ENCODE data around the gene NTM. TPM values are rescaled to one million over a fixed set of nuclear protein-coding genes. Genes with fewer than 3 reads are reported as not detected.

NTM gene
- total RNA-seq, 1 donor from 2014 or later = 92.1 TPM

GRCh38 chr11:131549770-131550169 is 179.4 kb downstream of the NTM start:
- Mint-ChIP-seq H3K9me3 (ENCODE audit: low read depth) (no peaks in the 10 kb centered on the region), H3K27me3 (ENCODE audit: low read depth) (peaks cover 48% of the 10 kb centered on the region), H3K4me3 (ENCODE audit: unreplicated experiment) (no peak overlapping the region), H3K36me3 (ENCODE audit: low read depth) (no peaks in the 10 kb centered on the region), H3K4me1 (ENCODE audit: low read depth) (peaks cover 2% of the 10 kb centered on the region), H3K27ac (ENCODE audit: unreplicated experiment) (no peak overlapping the region)
- TF ChIP-seq, protein P1, sequence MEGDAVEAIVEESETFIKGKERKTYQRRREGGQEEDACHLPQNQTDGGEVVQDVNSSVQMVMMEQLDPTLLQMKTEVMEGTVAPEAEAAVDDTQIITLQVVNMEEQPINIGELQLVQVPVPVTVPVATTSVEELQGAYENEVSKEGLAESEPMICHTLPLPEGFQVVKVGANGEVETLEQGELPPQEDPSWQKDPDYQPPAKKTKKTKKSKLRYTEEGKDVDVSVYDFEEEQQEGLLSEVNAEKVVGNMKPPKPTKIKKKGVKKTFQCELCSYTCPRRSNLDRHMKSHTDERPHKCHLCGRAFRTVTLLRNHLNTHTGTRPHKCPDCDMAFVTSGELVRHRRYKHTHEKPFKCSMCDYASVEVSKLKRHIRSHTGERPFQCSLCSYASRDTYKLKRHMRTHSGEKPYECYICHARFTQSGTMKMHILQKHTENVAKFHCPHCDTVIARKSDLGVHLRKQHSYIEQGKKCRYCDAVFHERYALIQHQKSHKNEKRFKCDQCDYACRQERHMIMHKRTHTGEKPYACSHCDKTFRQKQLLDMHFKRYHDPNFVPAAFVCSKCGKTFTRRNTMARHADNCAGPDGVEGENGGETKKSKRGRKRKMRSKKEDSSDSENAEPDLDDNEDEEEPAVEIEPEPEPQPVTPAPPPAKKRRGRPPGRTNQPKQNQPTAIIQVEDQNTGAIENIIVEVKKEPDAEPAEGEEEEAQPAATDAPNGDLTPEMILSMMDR (IDR thresholded peaks at IDR 0.05) = no peak
- no peak for DNase-seq (ENCODE audit: low spot score)

GRCh38 chr11:131560287-131560686 is 189.9 kb downstream of the NTM start:
- H3K4me1 Mint-ChIP-seq (ENCODE audit: low read depth) = no peaks in the 10 kb centered on the region
- H3K27me3 Mint-ChIP-seq (ENCODE audit: low read depth) = peaks cover 13% of the 10 kb centered on the region
- DNase-seq (ENCODE audit: low spot score) = no peak
- H3K9me3 Mint-ChIP-seq (ENCODE audit: low read depth) = no peaks in the 10 kb centered on the region
- TF ChIP-seq, protein P1 (IDR thresholded peaks at IDR 0.05) = no peak
- H3K4me3 Mint-ChIP-seq (ENCODE audit: unreplicated experiment) = no peak overlapping the region
- no peaks in the 10 kb centered on the region for H3K36me3 Mint-ChIP-seq (ENCODE audit: low read depth)
- no peak overlapping the region for H3K27ac Mint-ChIP-seq (ENCODE audit: unreplicated experiment)

DNA sequence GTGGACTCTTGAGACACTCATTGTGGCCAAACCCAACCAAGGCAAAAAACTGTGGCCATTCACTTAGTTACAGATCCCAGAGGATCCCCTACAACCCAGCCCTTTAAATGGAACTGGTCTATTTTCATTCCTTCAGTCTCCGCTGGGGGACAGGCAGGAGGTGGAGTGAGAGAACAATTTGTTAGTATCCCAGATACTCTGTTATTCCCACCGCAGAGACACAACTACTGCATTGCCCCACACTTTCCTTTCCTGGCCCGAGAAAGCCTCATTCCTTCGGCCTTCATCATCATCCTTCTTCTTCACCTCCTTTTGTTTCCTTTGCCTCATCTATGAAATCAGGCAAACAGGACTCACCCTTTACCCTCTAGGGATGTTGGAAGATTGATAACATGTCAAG is 191.1 kb downstream of the NTM start:
- H3K27ac Mint-ChIP-seq (ENCODE audit: unreplicated experiment) = no peak overlapping the region
- no peaks in the 10 kb centered on the region for H3K4me1 Mint-ChIP-seq (ENCODE audit: low read depth)
- no peak for DNase-seq (ENCODE audit: low spot score)
- H3K4me3 Mint-ChIP-seq (ENCODE audit: unreplicated experiment) = no peak overlapping the region
- H3K36me3 Mint-ChIP-seq (ENCODE audit: low read depth) = no peaks in the 10 kb centered on the region
- peaks cover 8% of the 10 kb centered on the region for H3K27me3 Mint-ChIP-seq (ENCODE audit: low read depth)
- H3K9me3 Mint-ChIP-seq (ENCODE audit: low read depth) = no peaks in the 10 kb centered on the region
- TF ChIP-seq, protein P1 (IDR thresholded peaks at IDR 0.05) = no peak

DNA sequence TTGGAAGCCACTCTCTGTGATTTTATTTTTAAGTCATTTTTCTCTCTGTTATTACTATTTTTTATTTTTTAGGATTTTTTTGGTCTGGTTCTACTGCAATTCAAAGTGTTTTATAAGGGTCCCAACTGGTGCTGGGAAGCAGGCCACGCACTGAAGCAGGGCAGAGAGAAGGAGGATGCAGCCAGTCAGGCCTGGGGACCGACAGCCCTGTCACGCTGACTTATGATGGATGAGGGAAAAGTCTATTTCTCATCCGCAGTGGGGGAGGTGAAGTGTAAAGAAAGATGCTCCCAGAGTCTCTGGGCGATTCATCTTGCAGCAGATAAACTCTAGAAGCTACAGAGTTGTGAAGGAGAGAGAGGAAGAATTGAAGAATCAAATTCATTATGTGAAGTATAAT is 191.6 kb downstream of the NTM start:
- no peaks in the 10 kb centered on the region for H3K36me3 Mint-ChIP-seq (ENCODE audit: low read depth)
- H3K4me3 Mint-ChIP-seq (ENCODE audit: unreplicated experiment) = no peak overlapping the region
- TF ChIP-seq, protein P1 (IDR thresholded peaks at IDR 0.05) = no peak
- H3K4me1 Mint-ChIP-seq (ENCODE audit: low read depth) = no peaks in the 10 kb centered on the region
- DNase-seq (ENCODE audit: low spot score) = no peak
- H3K27ac Mint-ChIP-seq (ENCODE audit: unreplicated experiment) = no peak overlapping the region
- H3K27me3 Mint-ChIP-seq (ENCODE audit: low read depth) = peaks cover 11% of the 10 kb centered on the region
- no peaks in the 10 kb centered on the region for H3K9me3 Mint-ChIP-seq (ENCODE audit: low read depth)

GRCh38 chr11:131568318-131568717 is 197.9 kb downstream of the NTM start:
- TF ChIP-seq, protein P1 (IDR thresholded peaks at IDR 0.05) = no peak
- H3K9me3 Mint-ChIP-seq (ENCODE audit: low read depth) = no peaks in the 10 kb centered on the region
- H3K4me1 Mint-ChIP-seq (ENCODE audit: low read depth) = no peaks in the 10 kb centered on the region
- peaks cover 18% of the 10 kb centered on the region for H3K27me3 Mint-ChIP-seq (ENCODE audit: low read depth)
- H3K36me3 Mint-ChIP-seq (ENCODE audit: low read depth) = no peaks in the 10 kb centered on the region
- no peak overlapping the region for H3K27ac Mint-ChIP-seq (ENCODE audit: unreplicated experiment)
- no peak overlapping the region for H3K4me3 Mint-ChIP-seq (ENCODE audit: unreplicated experiment)
- DNase-seq (ENCODE audit: low spot score) = no peak
